ENCODE measurements around the gene FAM171A1.

FAM171A1 gene

GRCh38 chr10:15168786-15169554 lies 202.1 kb downstream of the FAM171A1 start:
- DNase-seq (ENCODE audit: low read depth), result peak; percentile 92

- no peak for DNase-seq (ENCODE audit: low read depth)
Measured at GRCh38 chr10:15168291-15168785, 202.8 kb downstream of the FAM171A1 start, which contains the start of gene NMT2. Gene NMT2 (minus strand): TSS chr10:15168693. CDS start chr10:15168612, 81 bp downstream.

- peak; percentile 28 for DNase-seq (ENCODE audit: low read depth)
Measured at GRCh38 chr10:15167411-15168290, 203.4 kb downstream of the FAM171A1 start.

GRCh38 chr10:15166325-15166724 lies 204.8 kb downstream of the FAM171A1 start:
- DNase-seq (ENCODE audit: low read depth), result no peak

- DNase-seq (ENCODE audit: low read depth), result no peak
Measured at GRCh38 chr10:15163253-15163828, 207.7 kb downstream of the FAM171A1 start.

All from activated T-helper 1 cell treated with Interleukin-2 at 50 U/mL for 16 hours (primary cell).